K562 (cell line): ENCODE data around the gene PLXNB2. TPM values are rescaled to one million over a fixed set of nuclear protein-coding genes. Genes with fewer than 3 reads are reported as not detected.

Experiments used
- ATAC-seq: fragments of 200-7000 bp; cut with Tn5 transposase; 3 replicates; pipeline ENCODE4 v1.9.1; 2020; ENCODE audit warnings: moderate library complexity
- BruUV-seq: library from RNA; stranded (reverse); fragments of 400-500 nt; replicated peaks from 2 replicates; lab custom pipeline; 2021; lab: Mats Ljungman, UMichigan
- CTCF ChIA-PET: fragments of 300-600 bp; formaldehyde crosslinking; extraction: SDS; loops from one replicate; lab custom pipeline; 2021; ENCODE audit warnings: low intra/inter-chr PET ratio; lab: Yijun Ruan, JAX
- POLR2A ChIA-PET: fragments of 300-600, 350-650 bp; sonication (Branson Sonifier 250); formaldehyde crosslinking; extraction: SDS; loops from one replicate; lab custom pipeline; 2021; ENCODE audit warnings: antibody characterized with exemption, inconsistent platforms; lab: Yijun Ruan, JAX
- DNase-seq, 4 experiments: peaks; one replicate each; pipeline versions ENCODE4 v3.0.0 to v3.0.0-alpha.2; 2011 to 2018; ENCODE audit warnings: low spot score in 3 of 4, mixed read lengths in 3 of 4; ENCODE audit errors: extremely low read depth in 1 of 4
- FAIRE-seq: peaks from 2 replicates; lab custom pipeline; 2011; peaks lifted over from hg19 to GRCh38; lab: Jason Lieb, UNC
- H2AFZ ChIP-seq: 2 replicates; pipeline ENCODE4 v1.6.0; 2011; ENCODE audit warnings: low read depth, low read length, control low read depth, inconsistent platforms
- H3K27ac ChIP-seq: fragments of 200-600 bp; 3 replicates; pipeline ENCODE4 v1.8.0; 2011; ENCODE audit warnings: low read depth, mild to moderate bottlenecking, control low read depth, inconsistent platforms, low read length, moderate library complexity, mixed read lengths; ENCODE audit errors: extremely low read depth
- H3K27me3 ChIP-seq, 2 experiments: fragments of 300-600 bp in 1 of 2; 2 replicates in 1 of 2; 3 replicates in 1 of 2; pipeline versions ENCODE4 v1.6.0 to v1.8.0; 2011; ENCODE audit warnings: inconsistent platforms in 2 of 2, low read length in 2 of 2, mild to moderate bottlenecking in 1 of 2, mixed read lengths in 1 of 2, moderate library complexity in 1 of 2; ENCODE audit not compliant: control insufficient read depth in 2 of 2, insufficient read depth in 2 of 2
- H3K36me3 ChIP-seq: fragments of 300-600 bp; 3 replicates; pipeline ENCODE4 v1.8.0; 2011; ENCODE audit warnings: mild to moderate bottlenecking, low read length, inconsistent platforms; ENCODE audit not compliant: control insufficient read depth, insufficient read depth
- H3K4me1 ChIP-seq, 2 experiments: fragments of 200-600 bp in 1 of 2; replicated peaks in 1 of 2; 2 replicates in 1 of 2; 3 replicates in 1 of 2; pipeline versions ENCODE4 v1.5.1 to v1.8.0; 2011; ENCODE audit warnings: inconsistent platforms in 2 of 2, low read length in 2 of 2, mild to moderate bottlenecking in 1 of 2, mixed read lengths in 1 of 2, moderate library complexity in 1 of 2; ENCODE audit not compliant: control insufficient read depth in 2 of 2, insufficient read depth in 2 of 2
- H3K4me2 ChIP-seq: 2 replicates; pipeline ENCODE4 v1.6.1; 2011; ENCODE audit warnings: low read length, control low read depth, inconsistent platforms, mixed read lengths; ENCODE audit not compliant: insufficient read depth
- H3K4me3 ChIP-seq: fragments of 200-600 bp; sonication (generic), shearing (Covaris generic); 2 replicates; pipeline ENCODE4 v1.5.1; 2016; ENCODE audit warnings: control low read depth, inconsistent platforms
- H3K79me2 ChIP-seq: fragments of 200-600 bp; 3 replicates; pipeline ENCODE4 v1.8.0; 2011; ENCODE audit warnings: low read length, inconsistent platforms; ENCODE audit not compliant: control insufficient read depth, insufficient read depth
- H3K9ac ChIP-seq, 2 experiments: 2 replicates each; pipeline versions ENCODE4 v1.6.0 to v1.6.1; 2011; ENCODE audit warnings: low read depth in 2 of 2, low read length in 2 of 2, control low read depth in 1 of 2, inconsistent platforms in 1 of 2, mild to moderate bottlenecking in 1 of 2, mixed read lengths in 1 of 2; ENCODE audit not compliant: insufficient read depth in 1 of 2
- H3K9me1 ChIP-seq: one replicate; pipeline ENCODE4 v1.6.0; 2011; ENCODE audit warnings: inconsistent platforms, mild to moderate bottlenecking, low read length, moderate library complexity; ENCODE audit not compliant: control insufficient read depth, insufficient read depth
- H3K9me3 ChIP-seq: replicated peaks from 2 replicates; pipeline ENCODE4 v1.5.1; 2011; ENCODE audit warnings: low read depth, low read length, inconsistent platforms; ENCODE audit not compliant: control insufficient read depth, insufficient read depth
- H4K20me1 ChIP-seq: replicated peaks from 2 replicates; pipeline ENCODE4 v1.6.1; 2011; ENCODE audit warnings: low read length, inconsistent platforms, mixed read lengths; ENCODE audit not compliant: control insufficient read depth, insufficient read depth
- ATF1 ChIP-seq, 2 experiments: fragments of 450-650 bp in 1 of 2; IDR thresholded peaks; 2 replicates each; pipeline ENCODE4 v1.6.1; 2016; ENCODE audit warnings: missing compliant biosample characterization in 1 of 2, missing genetic modification characterization in 1 of 2
- BCOR ChIP-seq: fragments of 450-650 bp; IDR thresholded peaks from 2 replicates; pipeline ENCODE4 v1.6.1; 2016
- CHD2 ChIP-seq: IDR thresholded peaks from 2 replicates; pipeline ENCODE4 v1.6.1; 2011; ENCODE audit warnings: low read depth, low read length
- DDX20 ChIP-seq: fragments of 450-650 bp; IDR thresholded peaks from 2 replicates; pipeline ENCODE4 v1.6.1; 2016; ENCODE audit warnings: missing genetic modification characterization, low read depth, mild to moderate bottlenecking, missing compliant biosample characterization, moderate library complexity
- FUS ChIP-seq: fragments of 200-400 bp; formaldehyde crosslinking; optimal IDR thresholded peaks from 2 replicates; pipeline ENCODE3; 2017; ENCODE audit warnings: low read depth, low read length
- HNRNPUL1 ChIP-seq: fragments of 200-400 bp; formaldehyde crosslinking; IDR thresholded peaks from 2 replicates; pipeline ENCODE4 v1.6.1; 2017; ENCODE audit warnings: low read length
- KDM1A ChIP-seq, 2 experiments: fragments of 450-650 bp; IDR thresholded peaks; 2 replicates each; pipeline ENCODE4 v1.6.1; 2016; ENCODE audit warnings: mild to moderate bottlenecking in 2 of 2
- KDM2B ChIP-seq: fragments of 250-450 bp; sonication (Bioruptor Pico); IDR thresholded peaks from 2 replicates; pipeline ENCODE4 v1.8.0; 2021; ENCODE audit warnings: mild to moderate bottlenecking, moderate library complexity
- MEIS2 ChIP-seq: fragments of 450-650 bp; IDR thresholded peaks from 2 replicates; pipeline ENCODE4 v1.6.1; 2014; ENCODE audit warnings: mild to moderate bottlenecking; ENCODE audit not compliant: partially characterized antibody
- NFE2L1 ChIP-seq: fragments of 450-650 bp; IDR thresholded peaks from 2 replicates; pipeline ENCODE4 v1.6.1; 2016; ENCODE audit warnings: missing genetic modification characterization, low read depth, mild to moderate bottlenecking, missing compliant biosample characterization, moderate library complexity, borderline replicate concordance
- SUPT5H ChIP-seq: fragments of 450-650 bp; IDR thresholded peaks from 2 replicates; pipeline ENCODE4 v1.6.1; 2016
- TEAD1 ChIP-seq, 2 experiments: fragments of 450-650 bp in 1 of 2; sonication (generic) in 1 of 2; formaldehyde crosslinking; IDR thresholded peaks; 2 replicates each; pipeline versions ENCODE4 v1.4.0 to v1.8.0; 2020 to 2022; ENCODE audit warnings: mild to moderate bottlenecking in 2 of 2, missing genetic modification reagents in 1 of 2
- TSC22D4 ChIP-seq: fragments of 450-650 bp; IDR thresholded peaks from 2 replicates; pipeline ENCODE4 v1.6.1; 2016; ENCODE audit warnings: missing genetic modification characterization, missing biosample characterization, control low read depth
- WGBS: fragments of 100-300 bp; shearing (Covaris generic); methylation state at CpG from one replicate; pipeline ENCODE4 v1.1.6; 2016; ENCODE audit warnings: low coverage, mixed read lengths; ENCODE audit not compliant: insufficient coverage; ENCODE audit errors: missing lambda C conversion rate; 5-methylcytosine and 5-hydroxymethylcytosine counted together
- in situ Hi-C: fragments of 300-500 bp; cut with MboI; formaldehyde crosslinking; loops from 4 replicates; pipeline ENCODE4 v1.15.0; 2018; ENCODE audit warnings: inconsistent platforms, mixed read lengths
- intact Hi-C: fragments of 100-400 bp; cut with micrococcal nuclease; formaldehyde crosslinking; loops from 2 replicates; pipeline ENCODE4 v1.14.2; 2022
- polyA plus RNA-seq, 8 experiments: library from polyadenylated mRNA; depleted of rRNA in 4 of 8; stranded (reverse) in 5 of 8; unstranded in 3 of 8; fragments of >200 nt; fragmentation: Nextera tagmentation in 2 of 8; fragmentation: Illumina TruSeq in 1 of 8; extraction: Ambion mirVana in 2 of 8; extraction: Trizol in 1 of 8; gene quantifications; 2 replicates each; pipeline versions ENCODE4 v1.2.1 to v1.2.3, GENCODE V29; 2011 to 2014; ENCODE audit warnings: inconsistent platforms in 1 of 8, missing spikeins in 1 of 8
- total RNA-seq, 7 experiments: library from RNA; depleted of rRNA in 6 of 7; stranded (reverse); fragments of >200 nt in 6 of 7; fragmentation: Illumina TruSeq in 2 of 7; extraction: Trizol in 2 of 7; gene quantifications; 2 replicates each; pipeline versions ENCODE4 v1.2.1 to v1.2.3, GENCODE V29; 2011 to 2021; ENCODE audit warnings: low replicate concordance in 1 of 7
- TF ChIP-seq, protein P1 (sequence below): sonication (generic); formaldehyde crosslinking; IDR thresholded peaks from 2 replicates; pipeline ENCODE4 v1.8.1; 2023; ENCODE audit warnings: mild to moderate bottlenecking, missing genetic modification reagents
- TF ChIP-seq, protein P2 (sequence below): fragments of 450-650 bp; IDR thresholded peaks from 2 replicates; pipeline ENCODE4 v1.6.1; 2017; ENCODE audit warnings: mild to moderate bottlenecking, moderate library complexity

PLXNB2 gene
- total and polyA plus RNA-seq, 9 of the 15 experiments (the other 6 are each of a cell fraction or from before 2014, with no cell fraction given) = 0.15 to 45.1 (median 13.6) TPM

DNA sequence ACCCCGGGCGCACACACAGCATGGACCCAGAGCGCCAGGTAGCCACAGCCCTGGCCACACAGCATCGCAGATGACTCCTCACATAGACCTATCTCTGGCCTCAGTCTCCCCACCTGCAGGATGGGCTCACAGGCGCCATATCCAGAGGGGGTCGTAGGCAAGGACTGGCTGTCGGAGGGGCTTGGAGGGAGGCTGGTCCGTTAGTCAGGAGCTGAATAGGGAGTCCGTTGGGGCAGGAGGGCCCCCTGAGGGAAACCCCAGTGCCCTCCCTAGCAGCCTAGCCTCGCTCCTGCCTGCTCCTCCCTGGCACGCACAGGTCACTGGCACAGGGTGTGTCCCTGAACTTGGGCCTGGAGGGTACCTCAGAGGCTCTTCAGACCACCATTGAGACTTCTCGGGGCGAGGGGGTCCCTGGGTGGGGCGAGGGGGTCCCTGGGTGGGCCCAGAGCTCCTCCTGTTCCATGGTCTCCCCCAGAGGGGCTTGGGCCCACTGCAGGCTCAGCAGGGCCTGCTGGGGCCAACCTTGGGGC lies 2.0 kb downstream of the PLXNB2 start:
- Histone ChIP-seq H3K9me1 (no peaks in the 10 kb centered on the region), H4K20me1 (no peaks in the 10 kb centered on the region), H3K79me2 (peaks cover 52% of the 10 kb centered on the region), H2AFZ (no peak overlapping the region), H3K9me3 (no peaks in the 10 kb centered on the region), H3K4me1 (peaks cover 34 to 94% of the 10 kb centered on the region in 2 experiments), H3K27me3 (no peaks in the 10 kb centered on the region), H3K27ac (peak overlapping the region; percentile 62; the same call in 2 of the 3 replicates), H3K4me3 (peak overlapping the region; percentile 59; the same call in 1 of the 2 replicates), H3K4me2 (no peak overlapping the region), H3K9ac (peak overlapping the region in 1 of 2 experiments; percentile 91; a peak in 2 of 4 replicates), H3K36me3 (no peaks in the 10 kb centered on the region)
- DNase-seq (no peak), FAIRE-seq (no peak), ATAC-seq (no peak)
- intact Hi-C loops (no loop called here), in situ Hi-C loops (no loop called here)
- no peak for TF ChIP-seq KDM2B (CRISPR knock-in tag)
- TF ChIP-seq MEIS2 = no peak
- TF ChIP-seq, protein P1, sequence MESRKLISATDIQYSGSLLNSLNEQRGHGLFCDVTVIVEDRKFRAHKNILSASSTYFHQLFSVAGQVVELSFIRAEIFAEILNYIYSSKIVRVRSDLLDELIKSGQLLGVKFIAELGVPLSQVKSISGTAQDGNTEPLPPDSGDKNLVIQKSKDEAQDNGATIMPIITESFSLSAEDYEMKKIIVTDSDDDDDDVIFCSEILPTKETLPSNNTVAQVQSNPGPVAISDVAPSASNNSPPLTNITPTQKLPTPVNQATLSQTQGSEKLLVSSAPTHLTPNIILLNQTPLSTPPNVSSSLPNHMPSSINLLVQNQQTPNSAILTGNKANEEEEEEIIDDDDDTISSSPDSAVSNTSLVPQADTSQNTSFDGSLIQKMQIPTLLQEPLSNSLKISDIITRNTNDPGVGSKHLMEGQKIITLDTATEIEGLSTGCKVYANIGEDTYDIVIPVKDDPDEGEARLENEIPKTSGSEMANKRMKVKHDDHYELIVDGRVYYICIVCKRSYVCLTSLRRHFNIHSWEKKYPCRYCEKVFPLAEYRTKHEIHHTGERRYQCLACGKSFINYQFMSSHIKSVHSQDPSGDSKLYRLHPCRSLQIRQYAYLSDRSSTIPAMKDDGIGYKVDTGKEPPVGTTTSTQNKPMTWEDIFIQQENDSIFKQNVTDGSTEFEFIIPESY (CRISPR knock-in tag) = peak; percentile 69
- TF ChIP-seq, protein P2, sequence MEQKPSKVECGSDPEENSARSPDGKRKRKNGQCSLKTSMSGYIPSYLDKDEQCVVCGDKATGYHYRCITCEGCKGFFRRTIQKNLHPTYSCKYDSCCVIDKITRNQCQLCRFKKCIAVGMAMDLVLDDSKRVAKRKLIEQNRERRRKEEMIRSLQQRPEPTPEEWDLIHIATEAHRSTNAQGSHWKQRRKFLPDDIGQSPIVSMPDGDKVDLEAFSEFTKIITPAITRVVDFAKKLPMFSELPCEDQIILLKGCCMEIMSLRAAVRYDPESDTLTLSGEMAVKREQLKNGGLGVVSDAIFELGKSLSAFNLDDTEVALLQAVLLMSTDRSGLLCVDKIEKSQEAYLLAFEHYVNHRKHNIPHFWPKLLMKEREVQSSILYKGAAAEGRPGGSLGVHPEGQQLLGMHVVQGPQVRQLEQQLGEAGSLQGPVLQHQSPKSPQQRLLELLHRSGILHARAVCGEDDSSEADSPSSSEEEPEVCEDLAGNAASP = no peak
- TF ChIP-seq DDX20 (tag) = no peak
- no peak for TF ChIP-seq TEAD1 (CRISPR knock-in tag; IDR thresholded peaks at IDR 0.05)
- no peak for TF ChIP-seq HNRNPUL1
- no peak for TF ChIP-seq FUS
- no peak for TF ChIP-seq SUPT5H
- TF ChIP-seq CHD2 = no peak
- TF ChIP-seq KDM1A (IDR thresholded peaks at IDR 0.05) = peak in 1 of 2 experiments; percentile 42; a peak in 2 of 4 replicates
- TF ChIP-seq NFE2L1 (tag) = no peak
- no peak for TF ChIP-seq TSC22D4 (tag)
- no peak for TF ChIP-seq ATF1 (CRISPR knock-in tag; IDR thresholded peaks at IDR 0.05)
- no peak for TF ChIP-seq ATF1 (tag; IDR thresholded peaks at IDR 0.05)
- peak; percentile 70 for TF ChIP-seq BCOR
- 71% methylated on average over 5 of the region's 14 CpGs for WGBS
- BruUV-seq = no TSS peak
- ChIA-PET POLR2A (interaction anchor here (2.5 kb wide), 1 partner anchor 12 kb away, joined by 11 read pairs; no protein-coding TSS in a partner anchor), CTCF (no interaction called here)
